ENCODE measurements around the gene DLGAP1.

The DLGAP1 gene

DNA sequence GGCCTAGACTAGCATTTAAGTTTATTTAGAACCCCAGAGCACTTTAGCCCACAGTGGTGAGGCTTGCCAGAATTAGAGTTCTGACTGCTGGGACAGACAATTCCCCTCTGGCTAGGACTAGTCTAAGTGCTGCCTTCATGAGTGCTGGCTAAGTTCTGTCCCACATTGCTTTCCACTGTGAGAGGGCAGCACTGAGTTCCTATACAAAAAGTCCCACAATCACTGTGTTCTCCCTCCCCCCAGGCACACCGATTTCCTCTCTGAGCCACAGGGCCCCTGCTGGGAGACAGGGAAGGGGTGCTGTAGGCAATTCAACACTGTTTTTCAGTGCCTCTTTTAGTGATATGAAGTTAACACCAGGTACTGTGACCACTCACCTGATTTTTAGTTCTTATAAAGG, 310.9 kb downstream of the DLGAP1 start:
- DNase-seq, result no peak

DNA sequence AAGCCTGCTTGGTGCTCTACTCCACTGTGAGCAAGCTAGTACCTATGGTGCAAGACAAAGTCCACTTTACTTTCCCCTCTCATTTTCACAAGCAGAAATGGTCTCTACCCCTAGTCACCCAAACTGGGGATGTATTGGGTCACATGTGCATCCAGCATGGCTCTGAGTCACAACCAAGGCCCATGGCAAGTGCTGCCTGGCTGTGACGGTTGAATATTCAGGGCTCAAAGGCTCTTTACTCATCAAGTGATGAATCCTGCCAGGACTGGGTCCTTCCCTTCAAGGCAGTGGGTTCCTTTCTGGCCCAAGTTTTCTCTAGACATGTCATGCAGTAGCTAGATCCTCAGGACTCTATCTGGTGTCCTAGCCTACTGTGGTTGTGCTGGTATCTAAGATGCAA, 311.5 kb downstream of the DLGAP1 start:
- DNase-seq, result no peak

GRCh38 chr18:4142876-4143275, 312.2 kb downstream of the DLGAP1 start:
- DNase-seq, result no peak

- DNase-seq, result no peak
These were observed 320.4 kb downstream of the DLGAP1 start for GRCh38 chr18:4134700-4135099.

GRCh38 chr18:4130734-4131719, 324.1 kb downstream of the DLGAP1 start:
- DNase-seq, result no peak

DNA sequence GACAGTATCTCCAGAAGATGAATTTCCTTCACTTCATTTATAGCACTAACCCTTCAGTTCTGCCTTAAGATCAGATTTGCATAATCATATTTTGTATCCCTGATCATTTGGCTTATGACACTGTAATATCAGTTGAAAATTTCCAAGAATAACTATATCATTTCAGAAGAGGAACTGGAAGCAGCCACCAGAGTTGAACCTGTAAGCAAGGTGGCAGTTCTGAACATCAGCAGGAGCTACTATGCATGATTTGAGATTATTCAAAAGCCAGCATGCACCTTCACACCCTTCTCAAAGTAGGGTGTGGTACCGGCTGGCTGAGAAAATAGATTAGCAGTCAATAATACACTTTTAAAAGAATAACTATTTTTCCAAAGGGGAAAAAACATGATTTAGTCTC, 328.2 kb downstream of the DLGAP1 start:
- DNase-seq, result no peak

- DNase-seq, result no peak
These were observed 329.4 kb downstream of the DLGAP1 start for GRCh38 chr18:4125627-4126230.

DNA sequence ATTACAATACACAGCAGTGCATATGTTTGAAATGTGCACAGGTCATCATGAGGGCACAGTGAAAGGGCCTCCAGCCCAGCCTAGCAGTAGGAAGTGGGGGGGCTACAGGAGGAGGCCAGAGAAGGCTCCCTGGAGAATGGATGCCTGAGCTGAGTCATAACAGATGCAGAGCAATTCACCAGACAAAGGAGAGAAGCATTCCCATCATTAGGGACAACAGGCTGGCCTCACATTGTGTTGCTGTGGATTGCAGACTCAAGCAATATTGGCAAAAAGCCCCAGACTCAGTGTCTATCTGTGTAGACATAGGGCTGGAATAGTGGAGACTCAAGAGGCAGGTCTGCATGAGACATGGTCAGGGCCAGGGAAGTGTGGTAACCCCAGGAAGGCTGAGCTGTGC, 329.9 kb downstream of the DLGAP1 start:
- DNase-seq, result no peak

- DNase-seq, result no peak
These were observed 335.3 kb downstream of the DLGAP1 start for GRCh38 chr18:4119813-4120212.

DNA sequence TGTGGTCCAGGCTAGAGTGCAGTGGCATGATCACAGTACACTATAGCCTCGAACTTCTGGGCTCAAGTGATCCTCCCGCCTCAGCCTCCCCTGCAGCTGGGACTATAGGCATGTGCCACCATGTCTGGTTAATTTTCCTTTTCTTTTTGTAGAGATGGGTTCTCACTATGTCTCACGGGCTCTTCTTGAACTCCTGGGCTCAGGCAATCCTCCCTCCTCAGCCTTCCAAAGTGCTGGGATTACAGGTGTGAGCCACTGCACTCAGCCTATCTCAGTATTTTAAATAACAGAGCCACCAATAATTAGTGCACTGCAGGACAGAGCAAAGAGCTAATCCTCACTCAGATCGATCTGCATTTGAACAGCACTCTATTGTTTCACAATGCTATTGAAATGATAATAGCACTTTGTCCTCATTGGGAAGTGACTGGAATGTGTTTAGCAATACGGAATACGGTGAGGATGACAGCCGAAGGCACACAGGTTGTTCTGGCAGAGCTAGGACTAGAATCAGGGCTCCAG, 335.9 kb downstream of the DLGAP1 start:
- DNase-seq, result no peak

DNA sequence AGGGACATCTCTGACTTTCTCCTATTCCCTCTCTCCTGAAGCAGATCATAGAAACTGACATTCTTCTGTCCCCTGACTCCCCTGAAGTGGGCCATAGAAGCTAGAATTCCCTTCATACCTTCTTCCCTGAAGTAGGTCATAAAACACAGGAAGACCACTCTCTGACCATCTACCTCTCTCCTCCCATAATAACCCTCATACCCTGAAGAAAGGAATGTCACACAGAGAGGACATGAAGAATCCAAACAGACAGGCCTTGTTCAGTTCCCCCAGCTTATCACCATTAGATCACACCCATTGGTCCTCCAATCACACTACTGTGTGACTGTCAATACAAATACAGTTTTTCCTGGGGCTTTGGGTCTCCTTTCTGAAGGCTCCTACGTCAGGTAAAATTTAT, 347.1 kb downstream of the DLGAP1 start:
- no peak for DNase-seq

GRCh38 chr18:4107049-4107467, 348.0 kb downstream of the DLGAP1 start:
- no peak for DNase-seq

DNA sequence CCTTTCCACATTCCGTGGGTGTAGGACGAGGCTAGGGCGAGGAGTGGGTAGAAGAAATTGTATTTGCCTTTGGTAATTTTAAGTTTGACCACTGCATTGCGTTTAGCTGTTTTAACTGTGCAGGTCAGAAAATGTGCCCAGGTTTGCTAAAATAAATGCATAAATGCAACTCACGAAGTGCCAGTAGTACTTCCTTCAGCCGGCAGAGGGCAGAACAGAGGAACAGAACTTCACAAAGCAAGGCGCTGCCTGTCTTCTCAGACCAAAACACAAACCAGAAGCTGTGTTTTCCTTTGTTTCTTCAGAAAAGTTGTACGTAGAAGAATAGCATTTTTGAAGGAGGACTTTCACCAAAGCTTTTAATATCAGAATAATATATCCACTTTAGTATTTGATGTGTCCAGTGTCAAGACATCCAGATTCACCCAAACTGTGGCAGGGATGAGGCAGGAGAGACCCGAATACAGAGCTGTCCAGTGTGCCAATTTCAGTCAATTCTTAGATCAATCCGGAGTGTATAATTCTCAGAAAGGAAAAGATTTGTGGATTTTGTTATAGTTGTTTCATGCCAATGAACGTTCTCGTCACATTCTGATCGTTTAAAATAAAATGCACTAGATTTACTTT, 348.6 kb downstream of the DLGAP1 start:
- DNase-seq, result peak; percentile 8 to 49

GRCh38 chr18:4102901-4103300, 352.2 kb downstream of the DLGAP1 start:
- no peak for DNase-seq

DNA sequence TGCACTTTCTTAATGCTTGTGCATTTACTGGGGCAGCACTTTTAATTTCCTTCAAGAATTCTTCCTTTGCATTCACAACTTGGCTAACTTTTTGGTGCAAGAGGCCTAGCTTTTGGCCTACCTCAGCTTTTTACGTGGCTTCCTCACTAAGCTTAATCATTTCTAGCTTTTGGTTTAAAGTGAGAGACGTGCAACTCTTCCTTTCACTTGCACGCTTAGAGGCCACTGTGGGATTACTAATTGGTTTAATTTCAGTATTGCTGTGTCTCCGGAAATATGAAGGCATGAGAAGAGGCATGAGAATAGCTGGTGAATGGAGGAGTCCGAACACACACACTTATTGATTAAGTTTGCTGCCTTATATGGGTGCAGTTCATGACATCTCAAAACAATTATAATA, 354.1 kb downstream of the DLGAP1 start:
- DNase-seq, result no peak

GRCh38 chr18:4096486-4096885, 358.6 kb downstream of the DLGAP1 start:
- no peak for DNase-seq

- no peak for DNase-seq
These were observed 361.4 kb downstream of the DLGAP1 start for GRCh38 chr18:4093676-4094075.

DNA sequence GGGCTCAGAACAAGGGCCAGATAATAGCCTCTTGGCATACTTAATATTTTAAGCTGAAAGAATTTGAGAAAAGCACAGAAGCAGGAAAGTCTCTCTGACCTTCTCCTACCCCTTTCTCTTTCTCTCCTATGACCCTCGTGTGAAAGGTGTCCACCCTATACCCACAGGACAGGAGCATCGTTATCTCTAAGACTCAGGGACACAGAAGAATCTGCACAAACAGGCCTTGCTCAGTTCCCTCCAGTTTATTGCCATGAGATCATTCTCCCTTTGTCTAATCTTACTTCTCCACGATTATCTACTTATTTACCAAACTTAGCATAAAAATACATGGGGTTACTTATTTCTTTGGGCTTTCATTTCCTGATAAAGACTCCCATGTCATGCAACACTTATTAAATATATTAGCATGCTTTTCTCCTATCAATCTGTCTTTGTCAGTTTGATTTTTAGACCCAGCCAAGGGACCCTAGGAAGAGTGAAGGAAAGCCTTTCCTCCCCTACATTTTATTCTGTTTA, 370.7 kb downstream of the DLGAP1 start:
- no peak for DNase-seq

DNA sequence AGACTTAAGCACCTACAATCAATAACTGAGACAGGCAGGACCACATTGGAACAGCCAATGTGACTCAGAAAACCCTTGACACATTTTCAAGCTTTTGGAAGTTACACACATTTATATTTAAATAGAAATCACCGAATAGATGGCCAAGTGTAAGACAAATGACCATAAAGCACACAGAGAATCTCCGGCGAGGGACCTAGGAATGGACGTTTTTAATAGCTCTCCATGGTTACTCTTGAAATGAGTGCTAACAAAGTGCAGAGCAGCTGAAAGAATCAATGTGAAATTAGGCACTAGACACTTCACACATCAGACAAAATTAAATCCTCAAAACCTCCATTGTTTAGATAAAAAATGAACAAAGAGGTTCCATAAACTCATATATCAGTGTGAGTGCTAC, 376.9 kb downstream of the DLGAP1 start:
- no peak for DNase-seq

DNA sequence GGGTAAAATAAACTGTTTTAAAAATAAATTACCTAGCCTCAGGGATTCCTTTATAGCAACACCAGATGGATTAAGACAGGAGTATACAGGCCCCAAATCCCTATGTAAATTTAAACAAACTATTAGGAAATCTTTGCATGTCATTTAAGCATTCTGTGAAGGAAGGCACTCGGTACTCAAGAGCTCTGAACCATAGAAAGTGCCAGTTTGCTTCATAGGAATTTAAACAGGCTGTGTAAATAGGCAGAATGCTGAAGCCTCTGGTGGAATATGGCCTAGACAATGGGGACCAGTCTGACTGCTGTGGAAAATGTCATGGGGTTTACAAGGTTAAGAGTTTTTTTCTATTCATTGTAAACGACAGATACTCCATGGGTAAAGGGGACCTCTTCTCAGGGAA, 377.4 kb downstream of the DLGAP1 start:
- no peak for DNase-seq

DNA sequence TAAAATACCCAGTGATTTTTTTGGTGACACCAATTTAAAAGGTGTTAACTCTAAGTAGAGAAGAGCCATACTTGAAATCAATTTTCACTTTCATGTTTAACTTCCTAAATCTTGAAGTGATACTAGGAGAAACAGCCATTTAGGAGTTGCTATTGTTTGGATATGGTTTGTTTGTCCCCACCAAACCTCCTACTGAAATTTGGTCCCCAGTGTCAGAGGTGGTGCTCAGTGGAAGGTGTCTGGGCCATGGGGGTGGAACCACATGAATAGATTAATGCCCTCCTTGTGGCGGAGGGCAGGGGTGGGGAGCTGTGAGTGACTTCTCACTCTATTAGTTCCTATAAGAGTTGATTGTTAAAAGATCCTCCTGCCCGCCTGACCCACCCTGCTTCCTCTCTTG, 377.9 kb downstream of the DLGAP1 start:
- no peak for DNase-seq

GRCh38 chr18:4074647-4075046, 380.5 kb downstream of the DLGAP1 start:
- DNase-seq, result no peak

DNA sequence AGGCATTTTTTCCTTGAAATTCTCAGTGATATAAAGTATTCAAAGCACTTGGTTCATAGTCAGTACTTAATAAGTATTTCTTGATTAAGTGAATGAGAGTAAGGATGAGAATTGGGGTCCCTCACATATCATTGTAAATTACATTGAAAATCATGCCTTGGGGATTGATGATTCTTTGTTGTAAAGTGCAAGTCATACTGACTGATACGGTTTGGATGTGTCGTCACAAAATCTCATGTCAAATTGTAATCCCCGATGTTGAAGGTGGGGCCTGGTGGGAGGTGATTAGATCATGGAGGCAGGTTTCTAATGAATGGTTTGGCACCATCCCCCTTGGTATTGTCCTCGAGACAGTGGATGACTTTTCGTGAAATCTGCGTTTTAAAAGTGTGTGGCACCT, 385.9 kb downstream of the DLGAP1 start:
- no peak for DNase-seq

Data from activated CD4-positive, alpha-beta T cell treated with anti-CD3 and anti-CD28 coated beads for 4 hours (primary cell).